Measurements from ENCODE around the gene ANKMY1.

ANKMY1 gene

GRCh38 chr2:240464514-240465241, 93.1 kb downstream of the ANKMY1 start:
- no peaks in the 10 kb centered on the region; the same call in 1 of the 2 replicates for H3K27me3 ChIP-seq (ENCODE audit: insufficient read depth, low read length)
- no peak overlapping the region for H3K27ac ChIP-seq (ENCODE audit: low read length)
- no peaks in the 10 kb centered on the region for H3K4me1 ChIP-seq (ENCODE audit: insufficient read depth, low read length)
- H3K4me3 ChIP-seq (ENCODE audit: low read length), result no peak overlapping the region
- H3K36me3 ChIP-seq (ENCODE audit: insufficient read depth, low read depth, low read length), result peaks cover 10% of the 10 kb centered on the region
- H3K9ac ChIP-seq (ENCODE audit: low read depth, low read length), result no peak overlapping the region
- H3K9me3 ChIP-seq (ENCODE audit: insufficient read depth, low read depth, low read length), result no peaks in the 10 kb centered on the region

GRCh38 chr2:240463866-240464481, 93.8 kb downstream of the ANKMY1 start:
- Histone ChIP-seq H3K36me3 (ENCODE audit: insufficient read depth, low read depth, low read length) (peaks cover 10% of the 10 kb centered on the region), H3K4me3 (ENCODE audit: low read length) (no peak overlapping the region), H3K4me1 (ENCODE audit: insufficient read depth, low read length) (no peaks in the 10 kb centered on the region), H3K9me3 (ENCODE audit: insufficient read depth, low read depth, low read length) (no peaks in the 10 kb centered on the region), H3K9ac (ENCODE audit: low read depth, low read length) (no peak overlapping the region), H3K27ac (ENCODE audit: low read length) (no peak overlapping the region), H3K27me3 (ENCODE audit: insufficient read depth, low read length) (no peaks in the 10 kb centered on the region)

GRCh38 chr2:240463274-240463865, 94.4 kb downstream of the ANKMY1 start:
- Histone ChIP-seq H3K4me3 (ENCODE audit: low read length) (no peak overlapping the region), H3K27ac (ENCODE audit: low read length) (no peak overlapping the region), H3K4me1 (ENCODE audit: insufficient read depth, low read length) (0 out of 2 replicates have a peak, but pooled peaks cover 2% of the 10 kb centered on the region), H3K9me3 (ENCODE audit: insufficient read depth, low read depth, low read length) (no peaks in the 10 kb centered on the region), H3K36me3 (ENCODE audit: insufficient read depth, low read depth, low read length) (peaks cover 10% of the 10 kb centered on the region), H3K27me3 (ENCODE audit: insufficient read depth, low read length) (no peaks in the 10 kb centered on the region), H3K9ac (ENCODE audit: low read depth, low read length) (no peak overlapping the region)

- H3K36me3 ChIP-seq (ENCODE audit: insufficient read depth, low read depth, low read length), result peaks cover 10% of the 10 kb centered on the region
- peaks cover 6% of the 10 kb centered on the region; the same call in 1 of the 2 replicates for H3K4me1 ChIP-seq (ENCODE audit: insufficient read depth, low read length)
- no peak overlapping the region for H3K9ac ChIP-seq (ENCODE audit: low read depth, low read length)
- no peak overlapping the region for H3K4me3 ChIP-seq (ENCODE audit: low read length)
- no peaks in the 10 kb centered on the region for H3K9me3 ChIP-seq (ENCODE audit: insufficient read depth, low read depth, low read length)
- no peak overlapping the region for H3K27ac ChIP-seq (ENCODE audit: low read length)
- no peaks in the 10 kb centered on the region for H3K27me3 ChIP-seq (ENCODE audit: insufficient read depth, low read length)
Measured at GRCh38 chr2:240462707-240463273, 95.0 kb downstream of the ANKMY1 start.

GRCh38 chr2:240462073-240462706, 95.6 kb downstream of the ANKMY1 start:
- peaks cover 10% of the 10 kb centered on the region for H3K36me3 ChIP-seq (ENCODE audit: insufficient read depth, low read depth, low read length)
- H3K27me3 ChIP-seq (ENCODE audit: insufficient read depth, low read length), result peaks cover 3% of the 10 kb centered on the region; the same call in 1 of the 2 replicates
- no peaks in the 10 kb centered on the region for H3K9me3 ChIP-seq (ENCODE audit: insufficient read depth, low read depth, low read length)
- H3K9ac ChIP-seq (ENCODE audit: low read depth, low read length), result no peak overlapping the region
- H3K4me3 ChIP-seq (ENCODE audit: low read length), result no peak overlapping the region
- H3K4me1 ChIP-seq (ENCODE audit: insufficient read depth, low read length), result peaks cover 12% of the 10 kb centered on the region
- H3K27ac ChIP-seq (ENCODE audit: low read length), result no peak overlapping the region

- Histone ChIP-seq H3K27me3 (ENCODE audit: insufficient read depth, low read length) (peaks cover 9% of the 10 kb centered on the region), H3K27ac (ENCODE audit: low read length) (no peak overlapping the region), H3K36me3 (ENCODE audit: insufficient read depth, low read depth, low read length) (peaks cover 10% of the 10 kb centered on the region), H3K9me3 (ENCODE audit: insufficient read depth, low read depth, low read length) (no peaks in the 10 kb centered on the region), H3K4me1 (ENCODE audit: insufficient read depth, low read length) (peaks cover 17% of the 10 kb centered on the region), H3K4me3 (ENCODE audit: low read length) (no peak overlapping the region), H3K9ac (ENCODE audit: low read depth, low read length) (no peak overlapping the region)
Measured at GRCh38 chr2:240461471-240462072, 96.2 kb downstream of the ANKMY1 start.

- peaks cover 21% of the 10 kb centered on the region for H3K4me1 ChIP-seq (ENCODE audit: insufficient read depth, low read length)
- H3K4me3 ChIP-seq (ENCODE audit: low read length), result no peak overlapping the region
- H3K9me3 ChIP-seq (ENCODE audit: insufficient read depth, low read depth, low read length), result no peaks in the 10 kb centered on the region
- H3K36me3 ChIP-seq (ENCODE audit: insufficient read depth, low read depth, low read length), result peaks cover 10% of the 10 kb centered on the region
- no peak overlapping the region for H3K27ac ChIP-seq (ENCODE audit: low read length)
- H3K9ac ChIP-seq (ENCODE audit: low read depth, low read length), result no peak overlapping the region
- H3K27me3 ChIP-seq (ENCODE audit: insufficient read depth, low read length), result peaks cover 16% of the 10 kb centered on the region
Measured at GRCh38 chr2:240460781-240461431, 96.9 kb downstream of the ANKMY1 start.

GRCh38 chr2:240460253-240460711, 97.5 kb downstream of the ANKMY1 start:
- Histone ChIP-seq H3K4me3 (ENCODE audit: low read length) (no peak overlapping the region), H3K36me3 (ENCODE audit: insufficient read depth, low read depth, low read length) (peaks cover 10% of the 10 kb centered on the region), H3K27ac (ENCODE audit: low read length) (no peak overlapping the region), H3K9ac (ENCODE audit: low read depth, low read length) (no peak overlapping the region), H3K4me1 (ENCODE audit: insufficient read depth, low read length) (peaks cover 24% of the 10 kb centered on the region), H3K9me3 (ENCODE audit: insufficient read depth, low read depth, low read length) (no peaks in the 10 kb centered on the region), H3K27me3 (ENCODE audit: insufficient read depth, low read length) (peaks cover 22% of the 10 kb centered on the region)

- no peak overlapping the region for H3K27ac ChIP-seq (ENCODE audit: low read length)
- peaks cover 28% of the 10 kb centered on the region for H3K27me3 ChIP-seq (ENCODE audit: insufficient read depth, low read length)
- H3K4me1 ChIP-seq (ENCODE audit: insufficient read depth, low read length), result peaks cover 30% of the 10 kb centered on the region
- peaks cover 10% of the 10 kb centered on the region for H3K36me3 ChIP-seq (ENCODE audit: insufficient read depth, low read depth, low read length)
- H3K4me3 ChIP-seq (ENCODE audit: low read length), result no peak overlapping the region
- no peak overlapping the region for H3K9ac ChIP-seq (ENCODE audit: low read depth, low read length)
- no peaks in the 10 kb centered on the region for H3K9me3 ChIP-seq (ENCODE audit: insufficient read depth, low read depth, low read length)
Measured at GRCh38 chr2:240459401-240460252, 98.2 kb downstream of the ANKMY1 start.

GRCh38 chr2:240458900-240459391, 98.8 kb downstream of the ANKMY1 start:
- Histone ChIP-seq H3K4me3 (ENCODE audit: low read length) (no peak overlapping the region), H3K27ac (ENCODE audit: low read length) (no peak overlapping the region), H3K9me3 (ENCODE audit: insufficient read depth, low read depth, low read length) (no peaks in the 10 kb centered on the region), H3K9ac (ENCODE audit: low read depth, low read length) (no peak overlapping the region), H3K36me3 (ENCODE audit: insufficient read depth, low read depth, low read length) (peaks cover 5% of the 10 kb centered on the region), H3K27me3 (ENCODE audit: insufficient read depth, low read length) (peaks cover 35% of the 10 kb centered on the region), H3K4me1 (ENCODE audit: insufficient read depth, low read length) (peaks cover 32% of the 10 kb centered on the region)
